C4-2B (cell line): ENCODE results near the gene FBLL1.

Experiments
- H3K27ac ChIP-seq: fragments of 450-650 bp; 2 replicates; pipeline ENCODE4 v1.5.1; 2017
- ZFX ChIP-seq: fragments of 450-650 bp; IDR thresholded peaks from 2 replicates; pipeline ENCODE4 v1.6.1; 2017
- TF ChIP-seq, protein P1 (sequence below): fragments of 450-650 bp; conservative IDR thresholded peaks from 2 replicates; pipeline ENCODE4 v1.5.1; 2017; ENCODE audit warnings: mild to moderate bottlenecking

FBLL1 gene

DNA sequence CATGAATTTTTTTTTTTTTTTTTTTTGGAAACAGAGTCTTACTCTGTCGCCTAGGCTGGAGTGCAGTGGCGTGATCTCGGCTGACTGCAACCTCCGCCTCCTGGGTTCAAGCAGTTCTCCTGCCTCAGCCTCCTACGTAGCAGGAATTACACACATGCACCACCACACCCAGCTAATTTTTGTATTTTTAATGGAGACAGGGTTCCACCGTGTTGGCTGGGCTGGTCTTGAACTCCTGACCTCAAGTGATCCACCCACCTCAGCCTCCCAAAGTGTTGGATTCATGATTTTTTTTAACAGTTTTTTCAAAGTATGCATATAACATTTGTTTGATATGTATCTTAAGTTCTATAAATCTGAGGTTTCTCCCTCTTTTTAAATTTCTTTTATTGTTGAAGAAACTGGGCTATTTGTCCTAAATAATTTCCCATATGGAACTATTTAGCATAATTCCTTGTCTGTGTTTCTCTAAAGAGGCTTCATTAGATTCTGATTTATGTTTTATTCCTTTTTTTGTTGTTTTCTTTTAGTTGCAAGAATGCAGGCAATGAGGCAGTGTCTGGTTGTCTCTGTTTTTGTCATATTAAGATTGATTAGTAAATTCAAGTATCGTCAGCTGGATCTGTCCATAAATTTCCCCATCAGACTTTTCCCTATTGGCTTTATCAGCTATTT is 26.4 kb upstream of the FBLL1 start:
- no peak for TF ChIP-seq ZFX
- TF ChIP-seq, protein P1, sequence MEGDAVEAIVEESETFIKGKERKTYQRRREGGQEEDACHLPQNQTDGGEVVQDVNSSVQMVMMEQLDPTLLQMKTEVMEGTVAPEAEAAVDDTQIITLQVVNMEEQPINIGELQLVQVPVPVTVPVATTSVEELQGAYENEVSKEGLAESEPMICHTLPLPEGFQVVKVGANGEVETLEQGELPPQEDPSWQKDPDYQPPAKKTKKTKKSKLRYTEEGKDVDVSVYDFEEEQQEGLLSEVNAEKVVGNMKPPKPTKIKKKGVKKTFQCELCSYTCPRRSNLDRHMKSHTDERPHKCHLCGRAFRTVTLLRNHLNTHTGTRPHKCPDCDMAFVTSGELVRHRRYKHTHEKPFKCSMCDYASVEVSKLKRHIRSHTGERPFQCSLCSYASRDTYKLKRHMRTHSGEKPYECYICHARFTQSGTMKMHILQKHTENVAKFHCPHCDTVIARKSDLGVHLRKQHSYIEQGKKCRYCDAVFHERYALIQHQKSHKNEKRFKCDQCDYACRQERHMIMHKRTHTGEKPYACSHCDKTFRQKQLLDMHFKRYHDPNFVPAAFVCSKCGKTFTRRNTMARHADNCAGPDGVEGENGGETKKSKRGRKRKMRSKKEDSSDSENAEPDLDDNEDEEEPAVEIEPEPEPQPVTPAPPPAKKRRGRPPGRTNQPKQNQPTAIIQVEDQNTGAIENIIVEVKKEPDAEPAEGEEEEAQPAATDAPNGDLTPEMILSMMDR = no peak
- no peak overlapping the region for H3K27ac ChIP-seq

DNA sequence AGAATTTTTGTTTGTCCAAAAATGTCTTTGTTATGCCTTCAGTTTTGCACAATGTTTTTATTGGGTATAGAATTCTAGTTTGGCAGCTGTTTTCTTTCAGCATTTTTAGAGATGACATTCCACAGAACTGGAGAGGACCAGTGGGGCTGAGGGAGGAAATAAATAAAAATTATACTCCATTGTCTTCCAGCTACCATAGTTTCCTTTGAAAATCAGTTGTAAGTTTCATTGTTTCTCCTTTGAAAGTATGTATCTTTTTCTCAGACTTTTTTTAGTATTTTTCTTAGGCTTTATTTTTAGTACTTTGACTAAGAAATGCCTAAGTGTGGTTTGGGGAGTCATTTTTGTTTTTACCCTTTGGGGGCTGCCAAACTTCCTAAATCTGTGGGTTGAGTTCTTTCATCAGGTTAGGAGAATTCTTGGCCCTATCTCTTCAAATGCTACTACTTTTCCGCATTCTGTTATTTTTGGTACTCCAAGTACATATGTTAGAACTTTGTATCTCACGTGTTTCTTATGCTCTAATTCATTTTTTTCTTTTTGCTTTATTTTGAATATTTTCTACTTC is 15.2 kb upstream of the FBLL1 start:
- H3K27ac ChIP-seq = no peak overlapping the region
- TF ChIP-seq, protein P1 = no peak
- no peak for TF ChIP-seq ZFX

DNA sequence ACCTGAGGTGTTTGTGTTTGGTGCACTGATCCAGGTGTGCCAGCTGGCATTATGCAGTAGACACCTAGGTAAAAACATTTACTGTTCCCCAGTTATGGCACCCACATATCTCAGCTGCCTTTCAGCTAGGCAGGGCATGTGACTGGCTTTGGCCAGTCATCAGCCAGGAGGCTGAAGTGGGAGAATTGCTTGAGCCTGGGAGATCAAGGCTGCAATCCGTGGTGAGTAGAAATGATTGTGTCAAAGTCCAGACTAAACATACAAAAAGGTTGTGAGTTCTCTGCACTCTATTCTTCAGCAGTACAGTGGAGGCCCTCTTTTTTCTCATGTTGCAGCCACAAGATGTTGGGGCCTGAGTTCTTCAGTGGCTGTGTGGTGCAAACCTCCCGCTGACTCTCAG is 3.2 kb upstream of the FBLL1 start:
- no peak overlapping the region for H3K27ac ChIP-seq
- TF ChIP-seq, protein P1 = no peak
- TF ChIP-seq ZFX = no peak

DNA sequence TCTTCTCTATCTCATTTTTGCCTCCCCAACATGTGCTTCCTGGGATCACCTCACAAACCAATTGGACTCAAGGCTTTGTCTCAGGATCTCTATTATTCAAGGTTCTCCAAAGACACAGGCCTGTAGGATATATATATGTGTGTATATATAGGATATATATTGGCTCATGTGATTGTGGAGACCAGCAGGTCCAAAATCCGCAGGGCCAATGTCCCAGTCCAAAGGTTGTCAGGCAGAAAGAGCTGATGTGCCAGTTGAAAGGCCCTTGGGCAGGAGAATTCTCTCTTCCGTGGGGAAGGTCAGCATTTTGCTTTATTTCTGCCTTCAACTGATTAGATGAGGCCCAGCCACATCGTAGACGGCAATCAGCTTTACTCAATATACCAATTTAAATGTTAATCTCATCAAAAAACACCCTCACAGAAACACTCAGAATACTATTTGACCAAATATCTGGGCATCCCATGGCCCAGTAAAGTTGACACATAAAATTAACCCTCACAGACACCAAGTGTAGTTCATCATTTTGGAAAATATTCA is 1.3 kb upstream of the FBLL1 start:
- no peak overlapping the region for H3K27ac ChIP-seq
- TF ChIP-seq ZFX = no peak
- TF ChIP-seq, protein P1 = no peak

DNA sequence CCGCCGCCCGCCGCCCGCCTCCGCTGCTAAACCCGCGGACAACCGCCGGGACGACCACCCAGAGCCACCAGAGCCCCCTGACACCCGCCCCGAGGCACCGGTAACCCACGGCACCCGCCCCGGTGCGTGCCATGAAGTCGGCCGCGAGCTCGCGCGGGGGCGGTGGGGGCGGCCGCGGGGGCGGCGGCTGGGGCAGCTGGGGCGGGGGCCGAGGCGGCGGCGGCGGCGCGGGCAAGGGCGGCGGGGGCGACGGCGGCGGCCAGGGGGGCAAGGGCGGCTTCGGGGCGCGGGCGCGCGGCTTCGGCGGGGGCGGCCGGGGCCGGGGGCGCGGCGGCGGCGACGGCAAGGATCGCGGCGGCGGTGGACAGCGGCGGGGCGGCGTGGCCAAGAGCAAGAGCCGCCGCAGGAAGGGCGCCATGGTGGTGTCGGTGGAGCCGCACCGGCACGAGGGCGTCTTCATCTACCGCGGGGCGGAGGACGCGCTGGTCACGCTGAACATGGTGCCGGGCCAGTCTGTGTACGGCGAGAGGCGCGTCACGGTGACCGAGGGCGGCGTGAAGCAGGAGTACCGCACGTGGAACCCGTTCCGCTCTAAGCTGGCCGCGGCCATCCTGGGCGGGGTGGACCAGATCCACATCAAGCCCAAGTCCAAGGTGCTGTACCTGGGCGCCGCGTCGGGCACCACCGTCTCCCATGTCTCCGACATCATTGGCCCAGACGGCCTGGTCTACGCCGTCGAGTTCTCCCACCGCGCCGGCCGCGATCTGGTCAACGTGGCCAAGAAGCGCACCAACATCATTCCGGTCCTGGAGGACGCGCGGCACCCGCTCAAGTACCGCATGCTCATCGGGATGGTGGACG is 499 bp downstream of the FBLL1 start:
- no peak overlapping the region for H3K27ac ChIP-seq
- TF ChIP-seq, protein P1 = no peak
- TF ChIP-seq ZFX = no peak

DNA sequence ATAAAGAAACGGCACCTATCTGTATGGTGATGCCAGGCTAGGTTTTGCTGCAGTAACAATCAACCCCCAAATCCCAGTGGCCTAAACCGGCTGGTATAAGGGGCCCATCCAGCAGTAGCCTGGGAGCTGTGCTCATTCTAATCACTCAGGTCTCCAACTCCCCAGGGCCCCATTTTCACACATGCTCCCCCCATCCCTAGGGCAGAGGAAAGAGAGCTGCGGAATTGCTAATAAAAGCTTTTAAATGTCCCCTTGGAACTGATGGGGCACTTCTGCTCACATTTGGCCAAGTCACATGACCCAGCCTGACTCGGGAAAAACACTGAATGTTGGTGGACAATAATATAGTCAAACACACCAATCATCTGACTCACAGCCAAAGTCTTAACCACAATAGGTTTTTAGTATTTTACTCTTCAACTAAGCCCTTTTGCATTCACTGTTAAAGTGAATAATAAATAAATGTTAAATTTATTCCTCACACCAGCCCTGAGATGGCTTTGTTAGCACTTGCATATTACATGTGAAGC is 1.6 kb downstream of the FBLL1 start:
- TF ChIP-seq, protein P1 = no peak
- no peak for TF ChIP-seq ZFX
- no peak overlapping the region for H3K27ac ChIP-seq

DNA sequence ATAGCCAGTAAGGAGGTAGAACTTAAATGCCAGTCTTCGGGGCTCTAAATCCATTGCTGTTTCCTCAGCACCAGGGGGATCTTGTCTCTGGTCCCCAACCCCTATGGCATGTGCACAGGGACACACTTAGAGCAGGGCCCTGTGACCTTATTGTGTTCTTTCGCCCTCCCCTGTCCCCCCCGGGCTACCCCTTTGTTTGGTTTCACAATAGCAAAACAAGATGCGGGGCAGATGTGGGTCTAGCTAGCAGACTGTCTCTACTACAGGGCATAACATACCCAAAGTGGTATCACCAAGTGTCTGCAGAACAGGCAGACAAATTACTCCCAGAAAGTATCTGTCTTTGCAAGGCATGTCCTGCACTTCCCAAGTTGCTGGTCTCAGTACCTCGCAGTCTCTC is 2.1 kb downstream of the FBLL1 start:
- no peak overlapping the region for H3K27ac ChIP-seq
- TF ChIP-seq, protein P1 = no peak
- TF ChIP-seq ZFX = no peak
